Endothelial cell (in vitro differentiated cells): ENCODE data around the gene VWA5B1. TPM values are rescaled to one million over a fixed set of nuclear protein-coding genes. Genes with fewer than 3 reads are reported as not detected.

Source experiments
- DNase-seq: peaks from one replicate; pipeline ENCODE4 v3.0.0; 2021; ENCODE audit warnings: low spot score
- H3K27ac Mint-ChIP-seq: one replicate; pipeline ENCODE4 v1.8.0; 2021; ENCODE audit warnings: mixed read lengths, inconsistent platforms; ENCODE audit not compliant: unreplicated experiment
- H3K27me3 Mint-ChIP-seq: one replicate; pipeline ENCODE4 v1.8.0; 2021; ENCODE audit warnings: mild to moderate bottlenecking, moderate library complexity, mixed read lengths, inconsistent platforms; ENCODE audit not compliant: unreplicated experiment
- H3K36me3 Mint-ChIP-seq: one replicate; pipeline ENCODE4 v1.8.0; 2021; ENCODE audit warnings: mild to moderate bottlenecking, low read depth, mixed read lengths, inconsistent platforms; ENCODE audit not compliant: unreplicated experiment
- H3K4me1 Mint-ChIP-seq: one replicate; pipeline ENCODE4 v1.8.0; 2021; ENCODE audit warnings: mild to moderate bottlenecking, mixed read lengths, inconsistent platforms; ENCODE audit not compliant: unreplicated experiment
- H3K4me3 Mint-ChIP-seq: one replicate; pipeline ENCODE4 v1.8.0; 2021; ENCODE audit warnings: mild to moderate bottlenecking, mixed read lengths, inconsistent platforms; ENCODE audit not compliant: unreplicated experiment
- H3K9me3 Mint-ChIP-seq: one replicate; pipeline ENCODE4 v1.8.0; 2021; ENCODE audit warnings: mixed read lengths, inconsistent platforms; ENCODE audit not compliant: unreplicated experiment
- total RNA-seq: library from RNA; stranded (reverse); fragmentation: NEBNext Ultra II Directional; extraction: Animal tissue kit (Norgen Biotek cat#: 25700); gene quantifications from one replicate; pipeline ENCODE4 v1.2.1, GENCODE V29; 2021; ENCODE audit not compliant: unreplicated experiment
- TF ChIP-seq, protein P1 (sequence below): fragments of 200-600 bp; sonication (generic); IDR thresholded peaks from one replicate; pipeline ENCODE4 v1.5.0; 2021; ENCODE audit warnings: antibody characterized with exemption; ENCODE audit not compliant: unreplicated experiment

VWA5B1 gene
- total RNA-seq, 1 donor from 2014 or later, result not detected

- TF ChIP-seq, protein P1, sequence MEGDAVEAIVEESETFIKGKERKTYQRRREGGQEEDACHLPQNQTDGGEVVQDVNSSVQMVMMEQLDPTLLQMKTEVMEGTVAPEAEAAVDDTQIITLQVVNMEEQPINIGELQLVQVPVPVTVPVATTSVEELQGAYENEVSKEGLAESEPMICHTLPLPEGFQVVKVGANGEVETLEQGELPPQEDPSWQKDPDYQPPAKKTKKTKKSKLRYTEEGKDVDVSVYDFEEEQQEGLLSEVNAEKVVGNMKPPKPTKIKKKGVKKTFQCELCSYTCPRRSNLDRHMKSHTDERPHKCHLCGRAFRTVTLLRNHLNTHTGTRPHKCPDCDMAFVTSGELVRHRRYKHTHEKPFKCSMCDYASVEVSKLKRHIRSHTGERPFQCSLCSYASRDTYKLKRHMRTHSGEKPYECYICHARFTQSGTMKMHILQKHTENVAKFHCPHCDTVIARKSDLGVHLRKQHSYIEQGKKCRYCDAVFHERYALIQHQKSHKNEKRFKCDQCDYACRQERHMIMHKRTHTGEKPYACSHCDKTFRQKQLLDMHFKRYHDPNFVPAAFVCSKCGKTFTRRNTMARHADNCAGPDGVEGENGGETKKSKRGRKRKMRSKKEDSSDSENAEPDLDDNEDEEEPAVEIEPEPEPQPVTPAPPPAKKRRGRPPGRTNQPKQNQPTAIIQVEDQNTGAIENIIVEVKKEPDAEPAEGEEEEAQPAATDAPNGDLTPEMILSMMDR, result no peak
- no peaks in the 10 kb centered on the region for H3K4me1 Mint-ChIP-seq
- H3K4me3 Mint-ChIP-seq, result no peak overlapping the region
- no peaks in the 10 kb centered on the region for H3K36me3 Mint-ChIP-seq
- H3K9me3 Mint-ChIP-seq, result no peaks in the 10 kb centered on the region
- DNase-seq, result no peak
- H3K27ac Mint-ChIP-seq, result no peak overlapping the region
- peaks cover 9% of the 10 kb centered on the region for H3K27me3 Mint-ChIP-seq
Measured at GRCh38 chr1:20280906-20281305, 9.8 kb upstream of the VWA5B1 start.

DNA sequence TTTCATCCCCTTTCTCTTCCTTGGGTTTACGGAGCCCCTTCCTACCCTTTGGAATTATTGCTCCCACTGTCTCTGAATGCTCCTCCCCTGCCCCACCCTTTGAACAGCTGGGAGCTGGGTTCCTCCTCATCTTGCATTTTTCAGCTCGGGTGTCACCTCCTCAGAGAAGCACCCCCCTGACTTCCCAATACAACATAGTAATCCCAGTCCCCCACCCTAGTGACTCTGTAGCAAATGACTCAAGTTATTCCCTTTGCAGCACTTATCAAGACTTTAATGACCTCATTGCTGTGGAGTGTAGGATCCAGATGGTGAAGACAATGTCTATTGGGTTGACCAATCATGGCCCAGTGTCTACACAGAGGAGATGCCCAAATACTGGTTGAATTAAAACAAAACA is 8.9 kb upstream of the VWA5B1 start:
- no peaks in the 10 kb centered on the region for H3K36me3 Mint-ChIP-seq
- H3K27ac Mint-ChIP-seq, result no peak overlapping the region
- DNase-seq, result no peak
- H3K4me3 Mint-ChIP-seq, result no peak overlapping the region
- peaks cover 9% of the 10 kb centered on the region for H3K27me3 Mint-ChIP-seq
- H3K4me1 Mint-ChIP-seq, result no peaks in the 10 kb centered on the region
- TF ChIP-seq, protein P1, result no peak
- no peaks in the 10 kb centered on the region for H3K9me3 Mint-ChIP-seq

DNA sequence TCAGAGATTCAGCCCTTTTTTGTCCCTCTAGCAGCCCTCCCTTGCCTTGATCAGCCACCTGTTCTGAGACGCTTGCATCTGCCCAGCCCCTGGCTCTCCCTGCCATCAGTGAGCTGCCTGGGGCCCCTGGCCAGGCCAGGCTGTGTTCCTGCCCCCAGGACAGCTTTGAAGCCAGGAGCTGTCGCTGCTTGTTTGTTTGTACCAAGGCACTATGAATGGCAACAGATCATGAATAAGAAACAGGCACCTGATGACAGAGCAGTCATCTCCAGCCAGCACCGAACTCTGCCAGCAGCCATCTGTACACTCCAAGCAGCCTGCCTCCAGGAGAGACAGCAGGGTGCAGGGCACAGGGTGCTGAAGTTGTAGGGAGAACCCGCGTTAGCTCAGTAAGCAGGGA is 8.1 kb upstream of the VWA5B1 start:
- Mint-ChIP-seq H3K4me3 (no peak overlapping the region), H3K27ac (no peak overlapping the region), H3K4me1 (no peaks in the 10 kb centered on the region), H3K27me3 (peaks cover 9% of the 10 kb centered on the region), H3K36me3 (no peaks in the 10 kb centered on the region), H3K9me3 (no peaks in the 10 kb centered on the region)
- no peak for DNase-seq
- TF ChIP-seq, protein P1, result no peak

DNA sequence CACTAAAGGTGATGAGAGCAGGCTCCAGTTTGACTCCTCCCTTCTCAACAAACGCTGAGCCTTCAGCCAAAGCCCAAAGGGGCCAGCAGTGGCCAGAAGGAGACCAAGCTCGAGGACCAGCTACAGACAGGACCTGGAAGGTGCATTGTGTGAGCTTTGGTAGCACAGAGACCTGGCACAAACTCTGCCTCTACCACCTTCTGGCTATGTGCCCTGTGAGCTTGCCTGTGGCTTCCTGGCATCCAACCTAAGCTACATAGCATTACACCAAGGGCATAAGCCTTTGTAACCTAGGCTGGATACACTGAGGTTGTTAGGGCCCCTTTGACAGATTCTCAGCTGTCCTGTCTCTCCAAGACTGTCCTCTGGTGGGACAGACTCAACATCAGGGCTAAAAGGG is 6.6 kb upstream of the VWA5B1 start:
- peaks cover 12% of the 10 kb centered on the region for H3K27me3 Mint-ChIP-seq
- TF ChIP-seq, protein P1, result no peak
- H3K4me3 Mint-ChIP-seq, result no peak overlapping the region
- H3K36me3 Mint-ChIP-seq, result no peaks in the 10 kb centered on the region
- H3K4me1 Mint-ChIP-seq, result no peaks in the 10 kb centered on the region
- DNase-seq, result no peak
- H3K9me3 Mint-ChIP-seq, result no peaks in the 10 kb centered on the region
- H3K27ac Mint-ChIP-seq, result no peak overlapping the region

DNA sequence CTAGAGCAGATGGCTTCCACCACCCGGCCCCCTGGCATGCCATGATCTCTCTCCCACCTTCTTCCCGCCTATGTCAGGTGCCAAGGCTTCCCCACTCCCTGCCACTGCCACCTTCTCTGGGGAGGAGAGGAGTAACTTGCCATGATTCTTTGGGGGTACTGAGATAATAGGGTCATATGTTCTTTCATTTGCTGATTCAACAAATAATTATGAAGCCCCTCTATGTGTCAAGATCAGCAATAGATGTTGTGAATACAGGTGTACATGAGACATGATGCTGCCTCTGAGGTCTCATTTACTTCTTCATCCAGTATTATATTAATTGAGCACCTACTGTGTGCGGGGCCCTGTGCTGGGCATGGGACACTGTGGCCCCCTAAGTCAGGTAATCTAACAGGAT is 6.0 kb upstream of the VWA5B1 start:
- no peak for DNase-seq
- peaks cover 16% of the 10 kb centered on the region for H3K27me3 Mint-ChIP-seq
- TF ChIP-seq, protein P1, result no peak
- H3K9me3 Mint-ChIP-seq, result no peaks in the 10 kb centered on the region
- no peak overlapping the region for H3K27ac Mint-ChIP-seq
- H3K36me3 Mint-ChIP-seq, result no peaks in the 10 kb centered on the region
- no peaks in the 10 kb centered on the region for H3K4me1 Mint-ChIP-seq
- H3K4me3 Mint-ChIP-seq, result no peak overlapping the region
